ENCODE results near the gene SPSB2.
"Not testable (repeated sequence)": the region's sequence is repeated elsewhere in the genome, so short reads cannot be mapped to it uniquely, and the experiment has no call there.

Gene SPSB2

GRCh38 chr12:6899837-6900519 is 26.9 kb upstream of the SPSB2 start:
- DNase-seq, result no peak

GRCh38 chr12:6899427-6899826 is 26.3 kb upstream of the SPSB2 start:
- no peak for DNase-seq

GRCh38 chr12:6896846-6897435 is 23.8 kb upstream of the SPSB2 start:
- DNase-seq, result no peak

GRCh38 chr12:6894321-6894720 is 21.2 kb upstream of the SPSB2 start:
- DNase-seq, result no peak

GRCh38 chr12:6892683-6893082 is 19.6 kb upstream of the SPSB2 start:
- DNase-seq, result not testable (repeated sequence)

GRCh38 chr12:6891646-6892001 is 18.5 kb upstream of the SPSB2 start:
- no peak for DNase-seq

GRCh38 chr12:6890789-6891645 is 17.9 kb upstream of the SPSB2 start:
- DNase-seq, result peak; percentile 89

- DNase-seq, result not testable (repeated sequence)
These were observed 16.9 kb upstream of the SPSB2 start for GRCh38 chr12:6889775-6890573.

GRCh38 chr12:6888794-6889193 is 15.7 kb upstream of the SPSB2 start:
- not testable (repeated sequence) for DNase-seq

- no peak for DNase-seq
These were observed 15.3 kb upstream of the SPSB2 start for GRCh38 chr12:6888360-6888759.

GRCh38 chr12:6887460-6887859 is 14.4 kb upstream of the SPSB2 start:
- DNase-seq, result no peak

- DNase-seq, result not testable (repeated sequence)
These were observed 13.3 kb upstream of the SPSB2 start for GRCh38 chr12:6886206-6886999.

- DNase-seq, result no peak
These were observed 11.4 kb upstream of the SPSB2 start for GRCh38 chr12:6884539-6884938.

- DNase-seq, result no peak
These were observed 10.6 kb upstream of the SPSB2 start for GRCh38 chr12:6883683-6884082.

- DNase-seq, result no peak
These were observed 10.1 kb upstream of the SPSB2 start for GRCh38 chr12:6883252-6883651.

GRCh38 chr12:6879824-6880223 is 6.7 kb upstream of the SPSB2 start:
- DNase-seq, result not testable (repeated sequence)

- DNase-seq, result not testable (repeated sequence)
These were observed 889 bp upstream of the SPSB2 start for GRCh38 chr12:6874015-6874368.

GRCh38 chr12:6872073-6873048 is 742 bp downstream of the SPSB2 start:
- DNase-seq, result no peak

- no peak for DNase-seq
These were observed 1.8 kb downstream of the SPSB2 start for GRCh38 chr12:6871052-6871957.

- not testable (repeated sequence) for DNase-seq
These were observed 2.8 kb downstream of the SPSB2 start for GRCh38 chr12:6870304-6870703.

Measured in NCI-H2081 treated with DMSO at 0.1 percent for 48 hours (cell line).